HepG2 (cell line): Measurements from ENCODE around the gene TMEM256. TPM values are rescaled to one million over a fixed set of nuclear protein-coding genes. Genes with fewer than 3 reads are reported as not detected.

ENCODE experiments used
- BRD4 ChIP-seq: sonication (generic); formaldehyde crosslinking; IDR thresholded peaks from 2 replicates; pipeline ENCODE4 v1.4.0; 2020; ENCODE audit warnings: missing genetic modification reagents
- HDAC6 ChIP-seq: fragments of 200-600 bp; sonication (generic); IDR thresholded peaks from 2 replicates; pipeline ENCODE4 v1.7.0; 2017; ENCODE audit warnings: mild to moderate bottlenecking, antibody characterized with exemption, low read length, low read depth
- MXD3 ChIP-seq: IDR thresholded peaks from 2 replicates; pipeline ENCODE4 v1.6.1; 2016; ENCODE audit warnings: mild to moderate bottlenecking, missing biosample characterization, missing genetic modification reagents
- NFAT5 ChIP-seq: sonication (generic); formaldehyde crosslinking; IDR thresholded peaks from 2 replicates; pipeline ENCODE4 v1.4.0; 2020; ENCODE audit warnings: missing genetic modification reagents
- NONO ChIP-seq, 2 experiments: fragments of 450-650 bp in 1 of 2; sonication (generic) in 1 of 2; formaldehyde crosslinking in 1 of 2; IDR thresholded peaks in 1 of 2; conservative IDR thresholded peaks in 1 of 2; 2 replicates each; pipeline versions ENCODE4 v1.6.1 to v1.8.0; 2017 to 2022; ENCODE audit warnings: mild to moderate bottlenecking in 1 of 2, missing genetic modification reagents in 1 of 2, moderate library complexity in 1 of 2
- NR2F2 ChIP-seq: IDR thresholded peaks from 2 replicates; pipeline ENCODE4 v1.6.1; 2012; ENCODE audit warnings: low read depth, inconsistent platforms, borderline replicate concordance
- NR2F6 ChIP-seq, 2 experiments: IDR thresholded peaks; 2 replicates each; pipeline ENCODE4 v1.6.1; 2016; ENCODE audit warnings: antibody characterized with exemption in 1 of 2, mild to moderate bottlenecking in 1 of 2
- PHF21A ChIP-seq: sonication (generic); formaldehyde crosslinking; IDR thresholded peaks from 2 replicates; pipeline ENCODE4 v1.5.0; 2020; ENCODE audit warnings: mild to moderate bottlenecking, missing genetic modification reagents
- POLR2A ChIP-seq, 2 experiments: IDR thresholded peaks; 2 replicates each; pipeline ENCODE4 v1.6.1; 2011; ENCODE audit warnings: low read depth in 2 of 2, low read length in 2 of 2, mild to moderate bottlenecking in 1 of 2, moderate library complexity in 1 of 2; ENCODE audit not compliant: insufficient read depth in 1 of 2
- SIX1 ChIP-seq: sonication (generic); formaldehyde crosslinking; IDR thresholded peaks from 2 replicates; pipeline ENCODE4 v1.4.0; 2020; ENCODE audit warnings: missing genetic modification reagents, borderline replicate concordance
- TFAP4 ChIP-seq: sonication (generic); IDR thresholded peaks from 2 replicates; pipeline ENCODE4 v1.6.1; 2016; ENCODE audit warnings: low read depth, borderline replicate concordance
- XBP1 ChIP-seq: sonication (generic); formaldehyde crosslinking; IDR thresholded peaks from 2 replicates; pipeline ENCODE4 v1.5.0; 2020; ENCODE audit warnings: missing genetic modification reagents
- ZBTB33 ChIP-seq: sonication (generic); formaldehyde crosslinking; IDR thresholded peaks from 2 replicates; pipeline ENCODE4 v1.4.0; 2020; ENCODE audit warnings: missing genetic modification reagents
- ZNF224 ChIP-seq: sonication (generic); formaldehyde crosslinking; IDR thresholded peaks from 2 replicates; pipeline ENCODE4 v1.5.0; 2020; ENCODE audit warnings: mild to moderate bottlenecking, missing genetic modification reagents
- ZNF333 ChIP-seq: sonication (generic); formaldehyde crosslinking; IDR thresholded peaks from 2 replicates; pipeline ENCODE4 v1.4.0; 2020; ENCODE audit warnings: mild to moderate bottlenecking, missing genetic modification reagents, borderline replicate concordance
- ZNF512 ChIP-seq: sonication (generic); formaldehyde crosslinking; IDR thresholded peaks from 2 replicates; pipeline ENCODE4 v1.4.0; 2020; ENCODE audit warnings: mild to moderate bottlenecking, missing genetic modification reagents
- ZNF652 ChIP-seq: IDR thresholded peaks from 2 replicates; pipeline ENCODE4 v1.6.1; 2016; ENCODE audit warnings: low read depth, borderline replicate concordance
- ZNF879 ChIP-seq: sonication (generic); formaldehyde crosslinking; IDR thresholded peaks from 2 replicates; pipeline ENCODE4 v1.8.1; 2023; ENCODE audit warnings: missing genetic modification reagents
- polyA plus RNA-seq, 8 experiments: library from polyadenylated mRNA; depleted of rRNA in 3 of 8; stranded (reverse) in 7 of 8; unstranded in 1 of 8; fragments of >200 nt; fragmentation: Illumina TruSeq in 4 of 8; extraction: Trizol in 4 of 8; gene quantifications; 2 replicates each; pipeline versions ENCODE4 v1.2.1 to v1.2.3, GENCODE V29; 2011 to 2016; ENCODE audit warnings: low read depth in 4 of 8, missing spikeins in 1 of 8, mixed read lengths in 1 of 8; ENCODE audit not compliant: insufficient read depth in 1 of 8
- total RNA-seq, 5 experiments: library from RNA; depleted of rRNA; stranded (reverse); fragments of >200 nt; fragmentation: Illumina TruSeq; extraction: Trizol; gene quantifications; 2 replicates each; pipeline ENCODE4 v1.2.3, GENCODE V29; 2016; ENCODE audit warnings: low read depth in 1 of 5

TMEM256 gene
- total and polyA plus RNA-seq, 2 of the 13 experiments (the other 11 are each of a cell fraction or from before 2014, with no cell fraction given): 231 to 252 TPM

GRCh38 chr17:7403043-7403726 lies 712 bp downstream of the TMEM256 start (continued):
- TF ChIP-seq POLR2A (IDR thresholded peaks at IDR 0.05; ENCODE audit: insufficient read depth in 1 of 2, low read depth in 2 of 2, low read length in 2 of 2): peak in 1 of 2 experiments; percentile 57; a peak in 2 of 4 replicates
- no peak for TF ChIP-seq ZNF879 (CRISPR knock-in tag)
- TF ChIP-seq NONO (IDR thresholded peaks at IDR 0.05): no peak
- no peak; the same call in 1 of the 2 replicates for TF ChIP-seq NONO (CRISPR knock-in tag; conservative IDR thresholded peaks at IDR 0.05)
- no peak for TF ChIP-seq XBP1 (CRISPR knock-in tag)
- TF ChIP-seq ZNF512 (CRISPR knock-in tag): no peak
- peak; percentile 93 for TF ChIP-seq TFAP4
- no peak for TF ChIP-seq ZBTB33 (CRISPR knock-in tag)
- TF ChIP-seq NR2F6 (IDR thresholded peaks at IDR 0.05): no peak; the same call in 1 of the 2 replicates
- TF ChIP-seq NR2F6 (CRISPR knock-in tag; IDR thresholded peaks at IDR 0.05): peak; percentile 42; the same call in 1 of the 2 replicates
- no peak; the same call in 1 of the 2 replicates for TF ChIP-seq NR2F2
- no peak for TF ChIP-seq NFAT5 (CRISPR knock-in tag)
- TF ChIP-seq ZNF652 (CRISPR knock-in tag): peak; percentile 39; the same call in 1 of the 2 replicates
- TF ChIP-seq MXD3 (CRISPR knock-in tag): no peak
- TF ChIP-seq BRD4 (CRISPR knock-in tag): no peak
- TF ChIP-seq SIX1 (CRISPR knock-in tag): no peak
- no peak; the same call in 1 of the 2 replicates for TF ChIP-seq PHF21A
- TF ChIP-seq ZNF333 (CRISPR knock-in tag): no peak
- no peak for TF ChIP-seq HDAC6
- TF ChIP-seq ZNF224 (CRISPR knock-in tag): no peak
